Measurements from ENCODE around the gene GPER1.

Gene GPER1

DNA sequence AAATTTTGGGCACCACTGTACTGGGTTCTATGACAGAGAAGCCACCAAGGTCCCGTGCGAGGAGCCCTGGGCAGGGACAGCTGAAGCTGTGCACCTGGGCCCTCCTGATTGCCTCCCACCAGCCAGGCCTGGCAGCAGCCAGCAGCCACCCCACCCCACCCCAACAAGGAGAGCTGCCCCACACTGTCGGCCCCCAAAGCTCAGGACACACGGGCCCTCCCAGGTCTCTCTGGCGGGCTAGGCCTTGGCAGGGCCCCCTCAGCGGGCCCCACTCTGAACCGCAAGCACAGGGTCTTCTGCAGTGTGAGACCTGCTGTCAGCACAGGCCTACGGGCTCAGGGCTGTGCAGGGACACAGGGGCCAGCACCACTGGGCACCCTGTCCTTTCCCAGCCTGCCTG, 38.1 kb upstream of the GPER1 start:
- no peak for FAIRE-seq
- no peak for TF ChIP-seq POLR2A (IDR thresholded peaks at IDR 0.05; ENCODE audit: low read depth, low read length)
- no peak for DNase-seq (ENCODE audit: insufficient read length, low spot score)

DNA sequence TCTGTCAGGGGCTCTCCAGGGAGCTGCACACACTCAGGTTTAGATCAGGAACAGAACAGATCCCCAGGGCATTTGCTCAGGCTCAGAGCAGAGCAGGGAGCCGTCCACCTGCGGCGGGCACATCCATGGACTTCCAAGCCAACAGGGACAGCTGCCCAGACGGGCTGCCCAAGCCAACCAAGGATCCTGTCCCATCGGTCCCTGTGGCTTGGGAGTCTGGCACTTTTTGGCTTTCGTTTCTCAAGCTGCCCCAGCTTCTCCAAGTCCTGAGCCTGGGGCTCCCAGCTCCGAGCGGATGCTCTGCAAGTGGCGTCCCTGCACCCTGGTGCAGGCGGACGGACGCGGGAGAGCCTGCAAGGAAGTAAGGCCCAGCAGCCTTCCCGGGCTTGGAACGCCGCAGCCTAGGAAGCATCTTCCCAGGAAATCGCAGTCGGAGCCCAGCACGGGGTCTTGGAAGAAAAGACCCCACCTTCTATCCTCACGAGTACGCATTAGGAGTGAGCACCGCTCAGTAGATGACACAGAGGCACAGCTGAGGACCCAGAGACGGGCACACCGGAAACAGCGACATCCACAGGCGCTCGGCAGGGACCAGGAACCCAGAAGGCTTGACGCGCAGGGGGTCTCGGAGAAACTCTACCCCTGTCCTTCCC, 37.5 kb upstream of the GPER1 start:
- no peak for TF ChIP-seq POLR2A (IDR thresholded peaks at IDR 0.05; ENCODE audit: low read depth, low read length)
- DNase-seq (ENCODE audit: insufficient read length, low spot score), result no peak

DNA sequence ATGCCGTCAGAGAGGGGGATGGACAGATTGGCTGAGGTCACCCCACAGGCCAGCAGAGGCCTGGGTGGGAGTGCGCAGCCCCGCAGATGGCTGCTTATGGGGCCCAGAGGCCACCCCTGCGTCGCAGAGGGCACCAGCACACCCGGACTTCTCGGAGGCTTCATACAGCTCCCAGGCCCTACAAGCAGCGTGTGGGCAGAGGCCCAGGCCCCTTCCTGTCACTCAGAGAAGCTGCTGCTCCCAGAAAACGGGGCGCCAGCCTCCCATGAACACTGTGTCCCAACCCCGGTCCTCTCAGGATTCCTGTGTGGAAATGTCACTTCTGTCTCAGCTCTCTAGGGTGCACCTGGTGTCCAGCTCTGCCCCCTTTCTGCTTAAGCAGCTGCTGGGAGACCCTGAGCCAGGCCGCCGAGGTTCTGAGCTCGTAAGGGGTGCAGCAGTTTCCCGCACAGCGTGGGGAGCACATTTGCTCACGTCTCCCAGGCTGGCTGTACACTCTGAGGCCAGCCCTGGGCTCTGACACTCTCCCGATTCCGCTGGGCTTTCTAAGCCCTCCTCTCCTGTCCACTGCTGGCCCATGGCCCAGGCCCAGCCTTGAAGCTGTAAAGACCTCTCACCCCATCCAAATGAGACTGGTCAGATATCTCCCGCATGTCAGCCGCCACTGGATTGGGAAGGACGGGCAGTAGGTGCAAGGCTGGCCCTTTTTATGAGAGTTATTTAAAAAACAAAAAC, 36.8 kb upstream of the GPER1 start:
- FAIRE-seq (no peak), DNase-seq (ENCODE audit: insufficient read length, low spot score) (no peak)
- TF ChIP-seq POLR2A (IDR thresholded peaks at IDR 0.05; ENCODE audit: low read depth, low read length), result no peak

More for the DNA sequence above, 37.5 kb upstream of the GPER1 start:
- no peak for FAIRE-seq

- no peak for TF ChIP-seq POLR2A (IDR thresholded peaks at IDR 0.05; ENCODE audit: low read depth, low read length)
- FAIRE-seq, result no peak
- no peak for DNase-seq (ENCODE audit: insufficient read length, low spot score)
Observed at GRCh38 chr7:1052031-1052818, 35.7 kb upstream of the GPER1 start.

- FAIRE-seq, result no peak
- DNase-seq (ENCODE audit: insufficient read length, low spot score), result no peak
Observed at GRCh38 chr7:1053002-1053411, 34.9 kb upstream of the GPER1 start.

DNA sequence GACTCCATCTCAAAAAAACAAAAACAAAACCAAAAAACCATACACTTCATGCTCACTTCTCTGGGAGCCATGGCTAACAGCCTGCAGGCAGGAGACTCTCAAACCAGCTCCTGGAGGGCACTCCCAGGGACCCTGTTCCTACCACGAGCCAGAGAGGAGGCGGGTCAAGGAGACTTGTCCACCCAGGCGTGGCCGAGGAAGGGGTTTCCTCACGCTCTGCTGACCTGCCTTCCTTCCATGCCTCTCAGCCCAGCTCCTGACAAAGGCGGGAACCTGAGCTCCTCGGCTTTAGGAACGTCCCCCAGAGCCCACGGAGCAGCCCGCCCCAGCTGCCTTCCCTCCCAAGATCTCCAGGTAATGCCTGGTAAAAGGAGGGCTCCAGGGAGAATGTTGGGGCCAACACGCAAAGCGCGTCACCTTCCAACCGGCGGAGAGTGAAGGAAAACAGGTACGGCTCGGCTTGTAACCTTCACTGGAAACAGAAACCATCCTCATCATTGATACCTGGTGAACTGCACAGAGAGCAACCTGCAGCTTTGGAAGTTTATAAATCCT, 34.0 kb upstream of the GPER1 start:
- no peak for DNase-seq (ENCODE audit: insufficient read length, low spot score)
- no peak for FAIRE-seq
- TF ChIP-seq POLR2A (IDR thresholded peaks at IDR 0.05; ENCODE audit: low read depth, low read length), result no peak

More at GRCh38 chr7:1053002-1053411, 34.9 kb upstream of the GPER1 start:
- no peak for TF ChIP-seq POLR2A (IDR thresholded peaks at IDR 0.05; ENCODE audit: low read depth, low read length)

- FAIRE-seq (no peak), DNase-seq (ENCODE audit: insufficient read length, low spot score) (no peak)
- TF ChIP-seq POLR2A (IDR thresholded peaks at IDR 0.05; ENCODE audit: low read depth, low read length), result no peak
Observed at GRCh38 chr7:1054438-1054837, 33.5 kb upstream of the GPER1 start.

DNA sequence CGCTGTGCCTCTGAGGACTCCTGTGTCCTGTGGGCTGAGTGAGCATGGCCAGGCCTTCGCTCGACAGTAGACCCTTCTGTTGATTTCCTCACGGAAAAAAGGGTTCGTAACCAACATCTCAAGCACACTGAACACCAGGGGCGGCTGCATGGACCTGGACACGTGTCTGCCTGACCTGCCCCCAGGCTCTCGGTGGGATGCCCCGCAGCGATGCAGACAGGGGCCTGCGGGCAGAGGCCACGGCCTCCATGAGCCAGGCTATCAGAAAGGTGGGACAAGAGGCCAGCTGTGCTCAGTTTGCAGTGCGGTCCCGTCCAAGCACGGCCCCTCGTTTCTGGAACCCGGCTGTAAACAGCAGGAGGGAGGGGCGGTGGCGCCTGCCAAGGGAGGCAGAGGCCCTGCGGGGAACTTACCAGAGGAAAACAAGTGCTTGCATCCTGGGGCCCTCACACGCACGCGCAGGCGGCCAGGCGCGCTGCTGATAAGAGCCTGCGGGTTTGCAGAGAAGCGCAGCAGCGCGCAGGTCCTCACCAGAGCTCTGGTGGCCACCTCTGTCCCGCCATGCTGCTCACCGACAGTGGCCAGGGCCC, 33.0 kb upstream of the GPER1 start:
- no peak for DNase-seq (ENCODE audit: insufficient read length, low spot score)
- FAIRE-seq, result no peak

GRCh38 chr7:1055491-1055955, 32.4 kb upstream of the GPER1 start:
- FAIRE-seq, result no peak

More for the DNA sequence above, 33.0 kb upstream of the GPER1 start:
- TF ChIP-seq POLR2A (IDR thresholded peaks at IDR 0.05; ENCODE audit: low read depth, low read length), result no peak

DNA sequence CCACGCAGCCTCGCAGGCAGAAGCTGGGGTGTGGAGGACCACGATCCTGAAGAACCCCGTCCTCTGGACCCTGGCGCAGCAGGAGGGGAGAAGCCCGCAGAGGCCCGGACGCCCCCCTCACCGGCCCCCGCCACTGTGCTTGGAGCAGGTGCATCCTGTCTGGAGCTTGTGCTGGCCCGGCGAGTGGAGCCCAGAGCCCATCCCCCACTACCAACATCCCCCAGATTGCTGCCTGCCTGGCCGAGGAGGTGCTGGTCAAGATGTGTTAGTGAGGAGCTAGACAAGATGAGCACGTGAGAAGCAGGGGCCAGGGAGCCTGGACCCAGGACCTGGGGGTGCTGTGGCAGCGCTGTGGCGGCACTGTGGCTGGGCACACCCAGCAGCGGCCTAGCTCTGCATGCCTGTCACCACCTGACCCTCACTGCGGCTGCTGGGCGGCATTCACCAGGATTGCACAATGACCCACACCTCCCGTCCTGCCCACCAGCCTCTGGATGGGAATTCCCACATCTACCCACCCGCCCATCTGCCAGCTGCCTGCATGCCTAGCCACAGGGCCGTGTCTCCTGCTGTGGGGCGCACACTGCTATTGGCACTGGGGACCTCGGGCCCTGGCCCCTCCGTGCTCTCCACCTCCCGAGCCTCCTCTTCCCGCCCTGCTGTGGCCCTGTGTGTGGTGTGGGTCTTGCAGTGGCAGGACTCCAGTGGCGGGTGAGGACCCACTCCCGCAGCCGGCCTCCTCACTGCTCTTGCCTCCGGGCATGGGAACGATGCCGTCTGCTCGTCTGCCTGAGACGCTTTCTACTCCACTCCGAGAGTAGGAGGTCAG, 31.7 kb upstream of the GPER1 start:
- DNase-seq (ENCODE audit: insufficient read length, low spot score) (no peak), FAIRE-seq (no peak)

More at GRCh38 chr7:1055491-1055955, 32.4 kb upstream of the GPER1 start:
- DNase-seq (ENCODE audit: insufficient read length, low spot score), result no peak
- TF ChIP-seq POLR2A (IDR thresholded peaks at IDR 0.05; ENCODE audit: low read depth, low read length), result no peak

GRCh38 chr7:1056785-1057410, 31.0 kb upstream of the GPER1 start:
- DNase-seq (ENCODE audit: insufficient read length, low spot score) (no peak), FAIRE-seq (no peak)
- TF ChIP-seq POLR2A (IDR thresholded peaks at IDR 0.05; ENCODE audit: low read depth, low read length), result no peak

More for the DNA sequence above, 31.7 kb upstream of the GPER1 start:
- TF ChIP-seq POLR2A (IDR thresholded peaks at IDR 0.05; ENCODE audit: low read depth, low read length), result no peak
